Uterus (tissue), 2 donors: ENCODE data around the gene TINCR.

Experiments used
- POLR2A ChIP-seq, 2 donors: fragments of 450-650 bp; IDR thresholded peaks; one replicate each; pipeline ENCODE4 v1.6.1; 2016; ENCODE audit warnings: antibody characterized with exemption in 2 of 2, mild to moderate bottlenecking in 1 of 2, moderate library complexity in 1 of 2
- TF ChIP-seq, protein P1 (sequence below), 4 experiments: fragments of 200-600 bp in 2 of 4; fragments of 450-650 bp in 2 of 4; sonication (generic) in 2 of 4; IDR thresholded peaks; one replicate each; pipeline ENCODE4 v1.5.1; 2016 to 2019; ENCODE audit warnings: antibody characterized with exemption in 4 of 4, mild to moderate bottlenecking in 2 of 4, moderate library complexity in 1 of 4

- TF ChIP-seq, protein P1, sequence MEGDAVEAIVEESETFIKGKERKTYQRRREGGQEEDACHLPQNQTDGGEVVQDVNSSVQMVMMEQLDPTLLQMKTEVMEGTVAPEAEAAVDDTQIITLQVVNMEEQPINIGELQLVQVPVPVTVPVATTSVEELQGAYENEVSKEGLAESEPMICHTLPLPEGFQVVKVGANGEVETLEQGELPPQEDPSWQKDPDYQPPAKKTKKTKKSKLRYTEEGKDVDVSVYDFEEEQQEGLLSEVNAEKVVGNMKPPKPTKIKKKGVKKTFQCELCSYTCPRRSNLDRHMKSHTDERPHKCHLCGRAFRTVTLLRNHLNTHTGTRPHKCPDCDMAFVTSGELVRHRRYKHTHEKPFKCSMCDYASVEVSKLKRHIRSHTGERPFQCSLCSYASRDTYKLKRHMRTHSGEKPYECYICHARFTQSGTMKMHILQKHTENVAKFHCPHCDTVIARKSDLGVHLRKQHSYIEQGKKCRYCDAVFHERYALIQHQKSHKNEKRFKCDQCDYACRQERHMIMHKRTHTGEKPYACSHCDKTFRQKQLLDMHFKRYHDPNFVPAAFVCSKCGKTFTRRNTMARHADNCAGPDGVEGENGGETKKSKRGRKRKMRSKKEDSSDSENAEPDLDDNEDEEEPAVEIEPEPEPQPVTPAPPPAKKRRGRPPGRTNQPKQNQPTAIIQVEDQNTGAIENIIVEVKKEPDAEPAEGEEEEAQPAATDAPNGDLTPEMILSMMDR (IDR thresholded peaks at IDR 0.05): no peak
- TF ChIP-seq POLR2A (IDR thresholded peaks at IDR 0.05): no peak
Measured at GRCh38 chr19:5608291-5608690, 40.5 kb upstream of the TINCR start.
